HG03025 (cell line): ENCODE data around the gene PCSK1.
"Not testable (repeated sequence)": the region's sequence is repeated elsewhere in the genome, so short reads cannot be mapped to it uniquely, and the experiment has no call there.

Source experiments
- ATAC-seq: cut with Tn5 transposase; IDR thresholded peaks from one replicate; pipeline ENCODE4 v1.9.1; 2021; ENCODE audit warnings: mild to moderate bottlenecking, moderate library complexity; ENCODE audit not compliant: unreplicated experiment, low FRiP score

Gene PCSK1

DNA sequence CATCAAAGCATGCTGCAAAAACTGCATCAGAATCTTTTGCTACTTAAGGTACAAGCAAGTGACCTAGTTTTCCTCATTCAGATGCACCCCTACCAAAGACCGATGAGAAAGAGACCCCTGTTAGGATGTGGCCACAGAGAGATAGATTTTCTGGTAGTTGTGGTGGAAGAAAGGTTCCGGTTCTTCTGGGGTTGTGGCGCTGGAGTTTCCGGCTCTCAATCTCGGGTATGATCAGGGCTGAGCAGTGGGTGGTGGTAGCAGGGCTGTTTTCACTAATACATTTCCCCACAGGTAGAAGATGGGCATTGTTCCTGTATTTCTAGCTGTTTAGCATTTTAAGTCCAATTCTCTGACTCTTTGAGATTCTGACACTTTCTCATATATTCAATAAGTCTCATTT, 58.4 kb downstream of the PCSK1 start:
- ATAC-seq, result no peak

DNA sequence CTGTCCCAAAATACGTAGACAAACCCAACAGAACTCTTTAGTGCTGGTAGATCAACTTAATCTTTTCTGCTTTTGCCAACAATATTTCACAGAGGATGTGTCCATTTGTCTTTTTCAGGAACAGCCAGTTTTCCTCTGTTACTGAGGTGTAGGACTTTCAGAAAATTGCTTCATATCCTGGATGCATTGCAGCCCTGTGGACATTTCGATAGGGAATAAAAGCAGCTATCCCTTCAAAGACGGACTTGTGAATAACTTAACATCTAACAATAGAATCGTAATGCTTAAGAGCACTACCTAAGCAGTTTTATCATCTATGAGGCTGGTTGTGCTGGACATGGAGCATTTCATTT, 59.7 kb downstream of the PCSK1 start:
- no peak for ATAC-seq

DNA sequence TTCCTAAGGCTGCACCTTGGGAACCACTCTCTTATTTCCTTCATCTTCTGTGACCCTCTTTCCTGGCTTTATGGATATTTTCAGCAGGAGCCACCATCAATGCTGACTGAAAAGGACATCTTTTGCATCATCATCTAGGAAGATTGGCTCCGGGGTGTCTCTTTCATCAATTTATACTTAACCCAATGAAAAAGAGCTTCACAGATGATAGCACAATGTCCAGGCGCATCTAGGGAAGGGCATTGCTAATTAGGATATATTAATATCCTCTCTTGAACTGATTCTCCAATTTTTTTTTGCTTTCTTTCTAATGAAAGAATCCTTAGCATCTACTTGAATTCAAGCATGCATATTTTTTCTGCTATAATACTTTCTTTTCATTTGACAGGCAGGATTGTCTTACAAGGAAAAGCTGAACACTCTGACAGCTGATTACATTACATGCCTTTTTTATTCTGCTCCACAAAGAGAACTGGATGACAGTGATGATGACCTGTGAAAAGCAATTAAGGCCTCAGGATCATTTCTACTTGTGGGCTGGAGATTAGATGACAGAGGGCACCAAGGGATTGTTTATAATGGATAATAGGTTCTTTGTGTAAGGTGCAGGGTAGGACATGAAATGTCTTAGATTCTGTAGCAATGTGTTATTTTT, 60.2 kb downstream of the PCSK1 start:
- ATAC-seq, result no peak

DNA sequence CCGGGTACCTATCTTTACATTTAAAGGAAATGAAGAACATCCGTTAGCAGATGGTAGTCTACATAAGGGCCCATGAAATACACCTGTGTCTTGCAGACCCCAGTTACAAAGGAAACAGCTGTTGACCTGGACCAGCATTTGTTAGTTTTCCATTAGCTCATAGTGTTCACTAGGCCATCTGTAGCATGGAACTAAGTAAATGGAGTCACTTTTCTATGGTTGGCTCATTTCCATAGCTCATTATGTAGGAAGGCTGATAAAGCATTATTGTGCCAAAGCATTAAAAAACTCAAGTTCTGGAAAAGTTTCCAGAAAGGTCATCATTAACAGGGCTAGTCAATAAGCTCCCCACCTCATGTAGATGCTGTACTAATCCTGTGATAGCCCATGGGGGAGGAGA, 62.1 kb downstream of the PCSK1 start:
- no peak for ATAC-seq

DNA sequence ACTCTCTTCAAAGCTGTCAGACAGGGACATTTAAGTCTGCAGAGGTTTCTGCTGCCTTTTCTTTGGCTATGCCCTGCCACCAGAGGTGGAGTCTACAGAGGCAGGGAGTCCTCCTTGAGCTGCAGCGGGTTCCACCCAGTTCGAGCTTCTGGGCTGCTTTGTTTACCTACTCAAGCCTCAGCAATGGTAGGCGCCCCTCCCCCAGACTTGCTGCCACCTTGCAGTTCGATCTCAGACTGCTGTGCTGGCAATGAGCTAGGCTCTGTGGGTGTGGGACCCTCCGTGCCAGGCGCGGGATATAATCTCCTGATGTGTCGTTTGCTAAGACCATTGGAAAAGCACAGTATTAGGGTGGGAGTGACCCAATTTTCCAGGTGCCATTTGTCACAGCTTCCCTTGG, 65.7 kb downstream of the PCSK1 start:
- not testable (repeated sequence) for ATAC-seq

DNA sequence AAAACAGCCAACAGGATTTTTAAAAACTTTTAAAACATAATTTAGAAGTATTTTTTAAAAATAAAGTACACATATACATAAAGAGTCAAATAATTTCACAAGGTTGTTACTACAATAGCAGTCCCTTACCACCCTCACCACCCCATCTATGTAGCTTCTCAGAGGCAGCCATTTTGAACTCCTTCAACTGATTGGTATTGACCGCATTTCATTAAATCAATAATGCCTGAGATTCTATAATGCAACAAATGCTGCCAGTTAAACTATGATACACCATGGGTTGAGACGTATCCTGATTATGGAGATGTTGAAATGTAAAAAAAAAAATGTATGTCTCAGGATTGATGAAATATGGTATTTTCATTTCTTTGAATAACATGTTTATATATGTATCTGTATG, 78.8 kb downstream of the PCSK1 start:
- no peak for ATAC-seq

DNA sequence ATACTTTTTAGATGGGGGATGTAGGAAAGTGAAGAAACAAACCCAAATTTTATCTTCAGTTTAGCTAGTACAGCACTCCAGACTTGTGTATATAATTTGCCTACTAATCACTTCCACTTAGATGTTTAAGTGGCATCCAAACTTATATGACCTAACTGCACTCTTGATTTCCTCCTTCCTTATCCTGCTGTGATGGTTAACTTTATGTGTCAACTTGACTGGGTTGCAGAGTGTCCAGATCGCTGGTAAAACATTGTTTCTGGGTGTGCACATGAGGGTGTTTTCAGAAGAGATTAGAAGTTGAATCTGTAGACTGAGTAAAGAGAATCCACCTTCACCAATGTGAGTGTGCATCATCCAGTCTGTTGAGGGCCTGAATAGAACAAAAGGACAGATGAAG, 79.8 kb downstream of the PCSK1 start:
- ATAC-seq, result no peak

DNA sequence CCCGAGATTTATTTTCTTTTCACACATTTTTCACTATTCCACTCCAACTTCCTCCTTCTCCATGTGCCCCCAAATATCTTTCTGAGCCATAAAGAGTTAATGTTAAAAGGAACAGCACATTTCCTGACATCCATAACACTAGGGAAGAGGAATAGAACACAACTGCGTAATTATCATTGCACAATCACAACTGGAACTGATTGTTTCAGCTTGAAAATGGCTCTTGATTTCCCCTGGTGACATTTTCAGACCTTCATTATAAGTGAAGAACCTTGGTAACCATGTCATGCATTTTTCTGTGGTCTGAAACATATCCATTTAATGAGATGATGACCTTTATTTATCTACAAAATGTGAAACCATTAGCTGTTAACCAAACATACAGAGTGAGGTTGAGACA, 82.4 kb downstream of the PCSK1 start:
- no peak for ATAC-seq

DNA sequence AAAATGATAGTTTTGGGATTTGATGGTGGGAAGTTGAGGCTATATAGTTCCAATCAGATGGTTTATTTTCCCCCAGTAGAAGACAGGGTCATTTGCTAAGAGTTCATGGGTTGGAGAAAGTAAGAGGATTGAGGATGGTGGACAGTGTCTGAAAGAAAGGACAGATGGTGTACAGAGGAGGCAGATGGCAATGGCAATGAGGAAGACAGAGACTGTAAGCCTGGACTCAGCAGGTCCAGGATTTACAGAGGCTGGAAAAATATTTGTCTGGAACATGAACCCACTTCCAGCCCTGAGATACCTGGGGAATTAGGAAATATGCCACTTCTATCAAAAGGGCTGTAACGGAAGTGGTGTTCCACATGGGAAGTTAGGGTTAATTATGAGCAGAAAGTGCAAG, 84.5 kb downstream of the PCSK1 start:
- ATAC-seq, result no peak

DNA sequence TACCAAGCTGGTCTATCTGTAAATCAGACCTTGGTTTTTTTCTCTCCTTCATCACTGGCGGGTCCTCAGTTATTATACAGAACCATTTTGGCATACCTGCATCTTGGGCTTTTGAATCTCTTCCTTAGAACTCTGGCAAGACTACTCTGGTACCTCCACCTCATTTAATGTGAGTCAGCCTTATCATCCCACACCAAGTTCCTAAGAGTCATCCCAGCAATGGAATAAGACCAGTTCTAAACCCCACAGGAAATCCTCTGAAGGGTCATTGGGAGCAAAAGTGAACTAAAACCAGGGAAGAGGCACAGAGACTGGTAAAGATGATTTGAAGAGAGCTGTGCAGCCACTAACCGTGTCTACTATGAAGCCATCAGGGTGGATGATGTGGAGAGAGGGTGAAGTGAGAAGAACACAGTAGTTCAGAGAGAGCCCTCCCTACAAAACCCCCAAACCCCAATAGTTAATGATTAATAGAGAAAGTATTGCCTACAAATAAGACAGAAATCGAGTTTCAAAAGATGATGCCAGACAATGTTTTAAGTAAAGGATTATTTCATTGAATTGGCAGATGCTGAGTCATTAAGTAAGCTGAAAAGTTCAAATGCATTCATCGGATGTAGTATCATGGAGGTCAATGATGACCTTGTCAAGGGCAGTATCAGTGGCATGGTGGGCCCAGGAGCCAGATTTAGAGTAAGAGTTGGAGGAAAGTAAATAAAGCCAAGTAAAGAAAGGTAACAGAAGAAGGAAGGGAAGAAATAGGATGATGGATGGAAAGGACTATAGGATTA, 85.4 kb downstream of the PCSK1 start:
- no peak for ATAC-seq

DNA sequence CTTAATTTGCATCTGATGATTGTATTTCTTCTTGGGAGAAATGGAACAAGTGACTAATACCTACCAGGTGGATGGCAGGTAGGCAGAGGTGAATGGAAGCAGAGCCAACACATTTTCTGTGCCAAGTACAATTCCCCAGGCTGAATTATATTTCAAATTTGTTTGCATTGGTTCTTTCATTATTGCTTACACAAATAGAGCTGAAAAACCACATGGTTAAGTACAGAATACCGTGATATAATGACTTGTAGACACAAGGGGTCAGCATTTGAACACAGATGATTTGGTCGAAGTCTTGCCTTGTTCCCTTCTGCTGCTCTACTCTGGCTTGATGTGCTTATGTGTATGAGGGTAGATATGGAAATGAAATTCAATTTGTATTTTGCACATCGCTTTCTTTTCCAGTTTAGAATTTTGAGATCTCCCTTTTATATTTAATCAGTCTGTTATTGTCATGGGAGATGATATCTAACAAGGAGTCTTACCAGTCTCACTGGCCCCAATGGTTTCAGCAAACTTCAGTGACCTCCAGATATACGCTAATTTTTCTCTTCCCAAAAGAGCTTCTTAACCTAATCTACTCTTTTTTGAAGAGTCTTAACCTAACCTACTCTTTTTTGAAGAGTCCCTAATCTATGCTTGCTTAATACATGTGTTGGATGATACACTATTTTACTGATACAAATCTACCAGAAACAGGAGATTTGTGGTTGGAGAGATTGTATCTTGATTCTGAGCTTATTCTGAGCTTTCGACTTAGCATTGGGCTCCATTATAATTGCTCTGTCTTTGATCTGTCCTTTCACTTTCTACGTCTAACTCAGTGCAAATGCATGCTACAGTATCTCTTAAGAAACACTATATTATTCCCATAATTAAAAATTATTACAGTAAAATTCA, 88.1 kb downstream of the PCSK1 start:
- peak; percentile 94 for ATAC-seq

DNA sequence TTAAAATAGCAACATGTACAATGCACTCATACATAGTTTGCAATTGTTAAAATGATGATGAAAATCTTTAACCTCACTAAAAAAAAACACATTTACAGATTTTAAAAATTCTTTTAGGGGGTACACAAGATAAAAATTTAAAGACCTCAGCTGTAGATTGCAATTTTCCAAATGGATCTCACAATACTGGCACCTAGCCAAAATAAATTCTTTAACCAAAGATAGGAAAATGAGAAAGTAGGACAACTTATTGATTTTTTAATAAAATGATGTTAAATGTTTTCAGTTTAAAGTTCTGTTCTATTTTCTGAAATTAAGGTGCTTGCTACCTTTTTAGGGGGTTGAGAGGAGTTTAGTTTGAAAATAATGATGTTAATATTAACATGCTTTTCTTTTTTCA, 90.0 kb downstream of the PCSK1 start:
- ATAC-seq, result no peak

DNA sequence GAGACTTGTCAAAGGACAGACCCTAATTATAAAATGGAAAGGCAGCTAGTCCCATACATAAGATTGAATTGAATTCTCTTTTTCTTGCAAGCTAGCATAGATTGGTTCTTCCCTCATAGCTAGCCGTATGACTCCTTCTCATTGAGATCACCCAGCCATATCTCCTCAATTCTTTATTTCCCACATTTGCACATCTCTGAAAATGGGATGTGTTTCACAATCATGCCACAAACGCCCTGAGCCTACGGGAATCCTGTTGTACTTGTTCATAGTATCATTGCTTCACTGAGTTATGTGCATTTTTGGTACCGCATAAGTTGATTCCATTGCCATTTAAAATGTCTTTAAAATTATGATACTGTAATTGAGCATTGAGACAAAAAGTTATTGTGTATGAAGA, 90.5 kb downstream of the PCSK1 start:
- no peak for ATAC-seq
